ENCODE data around the gene RHOF. TPM values are rescaled to one million over a fixed set of nuclear protein-coding genes. Genes with fewer than 3 reads are reported as not detected.
A peak's percentile ranks its signal among the peaks of the same experiment; 100 is the strongest.

The RHOF gene
- total and polyA plus RNA-seq, 2 of the 8 experiments (the other 6 are each of a cell fraction or from before 2014, with no cell fraction given): 23.8 to 31.9 TPM

GRCh38 chr12:121793838-121794533 is 498 bp upstream of the RHOF start (continued):
- TF ChIP-seq CHD7 (IDR thresholded peaks at IDR 0.05; ENCODE audit: insufficient replicate concordance, low read length) (no peak), NANOG (IDR thresholded peaks at IDR 0.05; ENCODE audit: insufficient read depth, low read depth, low read length, poor library complexity, severe bottlenecking) (no peak), POLR2AphosphoS5 (IDR thresholded peaks at IDR 0.05; ENCODE audit: low read depth, low read length) (peak; percentile 59), YY1 (IDR thresholded peaks at IDR 0.05; ENCODE audit: low read depth, low read length) (no peak), ASH2L (IDR thresholded peaks at IDR 0.05; ENCODE audit: low read length) (peak; percentile 77), CREB1 (IDR thresholded peaks at IDR 0.05) (peak; percentile 70), TAF7 (optimal IDR thresholded peaks at IDR 0.05; ENCODE audit: borderline replicate concordance, low read depth, low read length) (peak; percentile 95)
